ENCODE measurements around the gene ZNF467. TPM values are rescaled to one million over a fixed set of nuclear protein-coding genes. Genes with fewer than 3 reads are reported as not detected.

ZNF467 gene
- total RNA-seq, 2 donors from 2014 or later: 9.9 to 13.2 TPM

- 99% methylated on average over 12 of the region's 16 CpGs; no CpG with 5 or more reads in 1 of the 2 donors for WGBS, 2 donors
- H3K4me3 ChIP-seq: no peak overlapping the region
- DNase-seq (no peak), ATAC-seq (no peak)
- H3K27ac ChIP-seq: no peak overlapping the region
- no peak for TF ChIP-seq POLR2A (IDR thresholded peaks at IDR 0.05)
- TF ChIP-seq CTCF (IDR thresholded peaks at IDR 0.05): no peak
- H3K36me3 ChIP-seq (replicated peaks in 1 of 2; ENCODE audit: insufficient read depth in 1 of 2, low read depth in 2 of 2): no peaks in the 10 kb centered on the region
- H3K9me3 ChIP-seq: no peaks in the 10 kb centered on the region
- H3K4me1 ChIP-seq: no peaks in the 10 kb centered on the region
- H3K27me3 ChIP-seq: no peaks in the 10 kb centered on the region
- intact Hi-C loops (cut with DNase I): no loop called here
Measured at GRCh38 chr7:149801816-149802215, 28.4 kb upstream of the ZNF467 start.

- TF ChIP-seq CTCF (IDR thresholded peaks at IDR 0.05): no peak
- no peak for TF ChIP-seq POLR2A (IDR thresholded peaks at IDR 0.05)
- intact Hi-C loops (cut with DNase I): no loop called here
- 62 to 90% methylated on average over 2 of the region's 2 CpGs for WGBS, 2 donors
- Histone ChIP-seq H3K9me3 (no peaks in the 10 kb centered on the region), H3K27ac (no peak overlapping the region), H3K27me3 (no peaks in the 10 kb centered on the region), H3K36me3 (replicated peaks in 1 of 2; ENCODE audit: insufficient read depth in 1 of 2, low read depth in 2 of 2) (no peaks in the 10 kb centered on the region), H3K4me3 (no peak overlapping the region), H3K4me1 (no peaks in the 10 kb centered on the region)
- DNase-seq: no peak
- no peak for ATAC-seq
Measured at GRCh38 chr7:149801002-149801566, 27.7 kb upstream of the ZNF467 start.

GRCh38 chr7:149800169-149800555, 26.8 kb upstream of the ZNF467 start:
- Histone ChIP-seq H3K9me3 (no peaks in the 10 kb centered on the region), H3K36me3 (replicated peaks in 1 of 2; ENCODE audit: insufficient read depth in 1 of 2, low read depth in 2 of 2) (no peaks in the 10 kb centered on the region), H3K27ac (no peak overlapping the region), H3K4me3 (no peak overlapping the region), H3K27me3 (no peaks in the 10 kb centered on the region), H3K4me1 (no peaks in the 10 kb centered on the region)
- DNase-seq: no peak
- no peak for ATAC-seq
- TF ChIP-seq POLR2A (IDR thresholded peaks at IDR 0.05): no peak
- TF ChIP-seq CTCF (IDR thresholded peaks at IDR 0.05): no peak
- WGBS, 2 donors: 76 to 85% methylated on average over 10 to 13 of the region's 13 CpGs
- intact Hi-C loops (cut with DNase I): no loop called here

- 58 to 59% methylated on average over 6 to 7 of the region's 8 CpGs for WGBS, 2 donors
- no peak for ATAC-seq
Measured at GRCh38 chr7:149799397-149800168, 26.2 kb upstream of the ZNF467 start.

More at GRCh38 chr7:149799397-149800168, 26.2 kb upstream of the ZNF467 start:
- Histone ChIP-seq H3K4me1 (no peaks in the 10 kb centered on the region), H3K36me3 (replicated peaks in 1 of 2; ENCODE audit: insufficient read depth in 1 of 2, low read depth in 2 of 2) (no peaks in the 10 kb centered on the region), H3K27ac (no peak overlapping the region), H3K27me3 (no peaks in the 10 kb centered on the region), H3K9me3 (no peaks in the 10 kb centered on the region), H3K4me3 (no peak overlapping the region)
- TF ChIP-seq POLR2A (IDR thresholded peaks at IDR 0.05) (no peak), CTCF (IDR thresholded peaks at IDR 0.05) (peak in 6 of 7 experiments; percentile 14 to 46 (median 42))
- peak; percentile 38 to 66 (median 52) for DNase-seq
- intact Hi-C loops (cut with DNase I): no loop called here

All from body of pancreas (tissue), 4 donors.